ENCODE data around the gene IL2RA. TPM values are rescaled to one million over a fixed set of nuclear protein-coding genes. Genes with fewer than 3 reads are reported as not detected.

Gene IL2RA
- polyA plus RNA-seq, 3 donors = 0.06 TPM; not detected in 2

- H2AFZ ChIP-seq (ENCODE audit: insufficient read depth, low read depth, low read length, poor library complexity, severe bottlenecking) = no peak overlapping the region
- Mint-ChIP-seq H3K9me3 (peaks cover 0 to 15% (median 9%) of the 10 kb centered on the region in 7 donors), H3K4me3 (no peak overlapping the region), H3K36me3 (no peaks in the 10 kb centered on the region), H3K27me3 (ENCODE audit: low read depth in 3 of 3) (peaks cover 5 to 10% (median 5%) of the 10 kb centered on the region in 3 donors), H3K4me1 (no peaks in the 10 kb centered on the region), H3K27ac (no peak overlapping the region)
- H3K27ac ChIP-seq (ENCODE audit: low read depth in 1 of 2, low read length in 2 of 2) = no peak overlapping the region
- no peak for TF ChIP-seq CTCF (IDR thresholded peaks at IDR 0.05)
- intact Hi-C loops (cut with micrococcal nuclease) = no loop called here
- H3K4me2 ChIP-seq (replicated peaks; ENCODE audit: extremely low read depth, low read length, poor library complexity, severe bottlenecking) = no peak overlapping the region
- H3K9ac ChIP-seq (ENCODE audit: insufficient read depth, low read length, poor library complexity, severe bottlenecking) = no peak overlapping the region
- WGBS (ENCODE audit: insufficient coverage) = no CpG with 5 or more reads among the region's 4 CpGs
- H3K27me3 ChIP-seq (ENCODE audit: control insufficient read depth in 2 of 2, insufficient read depth in 2 of 2, low read length in 2 of 2) = no peaks in the 10 kb centered on the region
- DNase-seq = no peak
- peaks cover 0 to 8% of the 10 kb centered on the region in 2 donors for H3K9me3 ChIP-seq (replicated peaks in 1 of 2; ENCODE audit: control insufficient read depth in 1 of 2, insufficient read depth in 1 of 2, low read length in 2 of 2)
- H3K4me1 ChIP-seq (ENCODE audit: control insufficient read depth in 1 of 2, insufficient read depth in 2 of 2, low read length in 2 of 2) = no peaks in the 10 kb centered on the region
- no peaks in the 10 kb centered on the region for H3K79me2 ChIP-seq (ENCODE audit: insufficient read depth, low read length)
- no peak overlapping the region for H3K4me3 ChIP-seq (replicated peaks in 1 of 3; ENCODE audit: low read depth in 2 of 3, low read length in 3 of 3)
- no peaks in the 10 kb centered on the region for H4K20me1 ChIP-seq (ENCODE audit: insufficient read depth, low read length)
- H3K36me3 ChIP-seq (replicated peaks in 1 of 2; ENCODE audit: control insufficient read depth in 1 of 2, insufficient read depth in 2 of 2, low read length in 2 of 2) = no peaks in the 10 kb centered on the region
Observed at GRCh38 chr10:5996696-5997095, 65.5 kb downstream of the IL2RA start.

- WGBS (ENCODE audit: insufficient coverage) = no CpG with 5 or more reads among the region's 1 CpG
- no peak overlapping the region for H3K27ac Mint-ChIP-seq
Observed at GRCh38 chr10:5992398-5992797, 69.8 kb downstream of the IL2RA start.

More at GRCh38 chr10:5992398-5992797, 69.8 kb downstream of the IL2RA start:
- no peak overlapping the region for H3K4me3 ChIP-seq (replicated peaks in 1 of 3; ENCODE audit: low read depth in 2 of 3, low read length in 3 of 3)
- no peak for TF ChIP-seq CTCF (IDR thresholded peaks at IDR 0.05)
- H2AFZ ChIP-seq (ENCODE audit: insufficient read depth, low read depth, low read length, poor library complexity, severe bottlenecking) = no peak overlapping the region
- Mint-ChIP-seq H3K9me3 (peaks cover 0 to 20% (median 13%) of the 10 kb centered on the region in 7 donors), H3K4me3 (no peak overlapping the region), H3K27me3 (ENCODE audit: low read depth in 3 of 3) (peaks cover 1 to 3% (median 2%) of the 10 kb centered on the region in 3 donors), H3K4me1 (peaks cover 8% of the 10 kb centered on the region), H3K36me3 (no peaks in the 10 kb centered on the region)
- no peaks in the 10 kb centered on the region for H3K36me3 ChIP-seq (replicated peaks in 1 of 2; ENCODE audit: control insufficient read depth in 1 of 2, insufficient read depth in 2 of 2, low read length in 2 of 2)
- intact Hi-C loops (cut with micrococcal nuclease) = no loop called here
- H3K9ac ChIP-seq (ENCODE audit: insufficient read depth, low read length, poor library complexity, severe bottlenecking) = no peak overlapping the region
- H3K27me3 ChIP-seq (ENCODE audit: control insufficient read depth in 2 of 2, insufficient read depth in 2 of 2, low read length in 2 of 2) = no peaks in the 10 kb centered on the region
- no peaks in the 10 kb centered on the region for H4K20me1 ChIP-seq (ENCODE audit: insufficient read depth, low read length)
- no peak for DNase-seq
- H3K4me1 ChIP-seq (ENCODE audit: control insufficient read depth in 1 of 2, insufficient read depth in 2 of 2, low read length in 2 of 2) = no peaks in the 10 kb centered on the region
- H3K27ac ChIP-seq (ENCODE audit: low read depth in 1 of 2, low read length in 2 of 2) = no peak overlapping the region
- H3K79me2 ChIP-seq (ENCODE audit: insufficient read depth, low read length) = no peaks in the 10 kb centered on the region
- peaks cover 3 to 11% of the 10 kb centered on the region in 2 donors for H3K9me3 ChIP-seq (replicated peaks in 1 of 2; ENCODE audit: control insufficient read depth in 1 of 2, insufficient read depth in 1 of 2, low read length in 2 of 2)
- H3K4me2 ChIP-seq (replicated peaks; ENCODE audit: extremely low read depth, low read length, poor library complexity, severe bottlenecking) = no peak overlapping the region
